DMS114 treated with DMSO at 0.1 percent for 48 hours (cell line): ENCODE measurements around the gene CHST9.
"Not testable (repeated sequence)": the region's sequence is repeated elsewhere in the genome, so short reads cannot be mapped to it uniquely, and the experiment has no call there.

Experiments used
- DNase-seq: peaks from one replicate; lab custom pipeline; 2025; ENCODE audit not compliant: unreplicated experiment; lab: John Stamatoyannopoulos, UW

The CHST9 gene

GRCh38 chr18:27104743-27105142 lies 80.4 kb downstream of the CHST9 start:
- no peak for DNase-seq

- no peak for DNase-seq
These were observed 90.5 kb downstream of the CHST9 start for GRCh38 chr18:27094621-27095020.

- DNase-seq: not testable (repeated sequence)
These were observed 91.8 kb downstream of the CHST9 start for GRCh38 chr18:27093290-27093689.

- DNase-seq: no peak
These were observed 103.4 kb downstream of the CHST9 start for GRCh38 chr18:27081701-27082100.

- DNase-seq: no peak
These were observed 109.3 kb downstream of the CHST9 start for GRCh38 chr18:27075828-27076227.

GRCh38 chr18:27073404-27073830 lies 111.7 kb downstream of the CHST9 start:
- no peak for DNase-seq

GRCh38 chr18:27064673-27065072 lies 120.4 kb downstream of the CHST9 start:
- no peak for DNase-seq

- DNase-seq: no peak
These were observed 122.3 kb downstream of the CHST9 start for GRCh38 chr18:27062802-27063201.

GRCh38 chr18:27061488-27062095 lies 123.5 kb downstream of the CHST9 start:
- no peak for DNase-seq

- DNase-seq: no peak
These were observed 127.4 kb downstream of the CHST9 start for GRCh38 chr18:27057519-27058234.

GRCh38 chr18:27054926-27055325 lies 130.2 kb downstream of the CHST9 start:
- no peak for DNase-seq

GRCh38 chr18:27049969-27050368 lies 135.1 kb downstream of the CHST9 start:
- no peak for DNase-seq

GRCh38 chr18:27045342-27045741 lies 139.8 kb downstream of the CHST9 start:
- DNase-seq: no peak

- no peak for DNase-seq
These were observed 142.9 kb downstream of the CHST9 start for GRCh38 chr18:27042177-27042576.

GRCh38 chr18:27040796-27041195 lies 144.3 kb downstream of the CHST9 start:
- no peak for DNase-seq

- DNase-seq: no peak
These were observed 151.4 kb downstream of the CHST9 start for GRCh38 chr18:27033722-27034121.

- no peak for DNase-seq
These were observed 154.7 kb downstream of the CHST9 start for GRCh38 chr18:27030421-27030820.

- no peak for DNase-seq
These were observed 162.6 kb downstream of the CHST9 start for GRCh38 chr18:27022477-27022876.

- DNase-seq: peak; percentile 0
These were observed 167.1 kb downstream of the CHST9 start for GRCh38 chr18:27017901-27018500.

GRCh38 chr18:27014841-27015240 lies 170.3 kb downstream of the CHST9 start:
- no peak for DNase-seq

GRCh38 chr18:27010784-27011183 lies 174.3 kb downstream of the CHST9 start:
- no peak for DNase-seq

GRCh38 chr18:27009293-27009692 lies 175.8 kb downstream of the CHST9 start:
- no peak for DNase-seq
